Vagina (tissue), 2 donors: ENCODE data around the gene CRPPA. TPM values are rescaled to one million over a fixed set of nuclear protein-coding genes. Genes with fewer than 3 reads are reported as not detected.

Source experiments
- DNase-seq, 2 donors: peaks; one replicate each; pipeline ENCODE4 v3.0.0-alpha.2; 2017; ENCODE audit errors: extremely low spot score in 2 of 2
- H3K27ac ChIP-seq: fragments of 200-600 bp; sonication (generic); one replicate; pipeline ENCODE4 v1.5.1; 2019
- H3K27me3 ChIP-seq: fragments of 200-600 bp; sonication (generic); one replicate; pipeline ENCODE4 v1.5.1; 2019
- H3K36me3 ChIP-seq, 2 donors: fragments of 200-600 bp; sonication (generic); one replicate each; pipeline ENCODE4 v1.5.1; 2017 to 2019
- H3K4me1 ChIP-seq: fragments of 200-600 bp; sonication (generic); one replicate; pipeline ENCODE4 v1.5.1; 2019
- H3K4me3 ChIP-seq, 2 donors: fragments of 200-600 bp; sonication (generic); 1 replicate in 1 of 2; 2 replicates in 1 of 2; pipeline ENCODE4 v1.5.1; 2016 to 2019
- H3K9me3 ChIP-seq: fragments of 200-600 bp; sonication (generic); one replicate; pipeline ENCODE4 v1.5.1; 2019
- CTCF ChIP-seq, 3 experiments: fragments of 450-650 bp in 2 of 3; fragments of 200-600 bp in 1 of 3; sonication (generic) in 1 of 3; IDR thresholded peaks; one replicate each; pipeline ENCODE4 v1.5.1; 2017 to 2019; ENCODE audit warnings: antibody characterized with exemption in 3 of 3, mild to moderate bottlenecking in 2 of 3, moderate library complexity in 2 of 3
- POLR2A ChIP-seq, 2 donors: fragments of 450-650 bp; IDR thresholded peaks; one replicate each; pipeline ENCODE4 v1.6.1; 2017; ENCODE audit warnings: antibody characterized with exemption in 2 of 2, mild to moderate bottlenecking in 2 of 2, moderate library complexity in 2 of 2
- POLR2AphosphoS5 ChIP-seq, 2 donors: sonication (generic); formaldehyde crosslinking; IDR thresholded peaks; one replicate each; pipeline ENCODE4 v1.9.0; 2017; ENCODE audit warnings: antibody characterized with exemption in 2 of 2, mild to moderate bottlenecking in 2 of 2, low read depth in 1 of 2; ENCODE audit not compliant: insufficient read depth in 1 of 2
- intact Hi-C: fragments of 100-400 bp; cut with DNase I; formaldehyde crosslinking; loops from one replicate; pipeline ENCODE4 v1.15.1; 2023
- total RNA-seq: library from RNA; depleted of rRNA; stranded (reverse); fragments of >200 nt; gene quantifications from one replicate; pipeline ENCODE4 v1.2.3, GENCODE V29; 2016

CRPPA gene
- total RNA-seq, 1 donor from 2014 or later, result 1.2 TPM

GRCh38 chr7:16428182-16428581 is 6.8 kb upstream of the CRPPA start:
- DNase-seq, result no peak
- Histone ChIP-seq H3K27ac (no peak overlapping the region), H3K9me3 (no peaks in the 10 kb centered on the region), H3K27me3 (no peaks in the 10 kb centered on the region), H3K36me3 (no peaks in the 10 kb centered on the region), H3K4me3 (no peak overlapping the region), H3K4me1 (no peaks in the 10 kb centered on the region)
- no peak for TF ChIP-seq POLR2AphosphoS5 (IDR thresholded peaks at IDR 0.05; ENCODE audit: insufficient read depth in 1 of 2, low read depth in 1 of 2)
- no peak for TF ChIP-seq POLR2A (IDR thresholded peaks at IDR 0.05)
- no peak for TF ChIP-seq CTCF (IDR thresholded peaks at IDR 0.05)
- intact Hi-C loops, result no loop called here

GRCh38 chr7:16423761-16424160 is 2.4 kb upstream of the CRPPA start:
- H3K27ac ChIP-seq, result no peak overlapping the region
- intact Hi-C loops, result no loop called here

GRCh38 chr7:16422917-16423316 is 1.6 kb upstream of the CRPPA start:
- TF ChIP-seq POLR2AphosphoS5 (IDR thresholded peaks at IDR 0.05; ENCODE audit: insufficient read depth in 1 of 2, low read depth in 1 of 2) (no peak), POLR2A (IDR thresholded peaks at IDR 0.05) (no peak), CTCF (IDR thresholded peaks at IDR 0.05) (no peak)
- intact Hi-C loops, result no loop called here
- DNase-seq, result no peak
- Histone ChIP-seq H3K4me3 (no peak overlapping the region), H3K36me3 (no peaks in the 10 kb centered on the region), H3K27ac (peak overlapping the region; percentile 99), H3K27me3 (no peaks in the 10 kb centered on the region), H3K9me3 (no peaks in the 10 kb centered on the region), H3K4me1 (peaks cover 27% of the 10 kb centered on the region)

More at GRCh38 chr7:16423761-16424160, 2.4 kb upstream of the CRPPA start:
- TF ChIP-seq CTCF (IDR thresholded peaks at IDR 0.05) (no peak), POLR2AphosphoS5 (IDR thresholded peaks at IDR 0.05; ENCODE audit: insufficient read depth in 1 of 2, low read depth in 1 of 2) (no peak), POLR2A (IDR thresholded peaks at IDR 0.05) (no peak)
- no peaks in the 10 kb centered on the region for H3K9me3 ChIP-seq
- H3K4me1 ChIP-seq, result peaks cover 27% of the 10 kb centered on the region
- H3K36me3 ChIP-seq, result no peaks in the 10 kb centered on the region
- no peak overlapping the region for H3K4me3 ChIP-seq
- H3K27me3 ChIP-seq, result no peaks in the 10 kb centered on the region
- no peak for DNase-seq

GRCh38 chr7:16422103-16422435 is 731 bp upstream of the CRPPA start:
- no peaks in the 10 kb centered on the region for H3K36me3 ChIP-seq
- no peak overlapping the region for H3K4me3 ChIP-seq
- intact Hi-C loops, result no loop called here

More at GRCh38 chr7:16422103-16422435, 731 bp upstream of the CRPPA start:
- no peak for DNase-seq
- TF ChIP-seq POLR2A (IDR thresholded peaks at IDR 0.05) (no peak), POLR2AphosphoS5 (IDR thresholded peaks at IDR 0.05; ENCODE audit: insufficient read depth in 1 of 2, low read depth in 1 of 2) (no peak), CTCF (IDR thresholded peaks at IDR 0.05) (no peak)
- Histone ChIP-seq H3K27ac (peak overlapping the region; percentile 99), H3K4me1 (peaks cover 32% of the 10 kb centered on the region), H3K27me3 (no peaks in the 10 kb centered on the region), H3K9me3 (no peaks in the 10 kb centered on the region)
